ENCODE results near the gene CCDC85C. TPM values are rescaled to one million over a fixed set of nuclear protein-coding genes. Genes with fewer than 3 reads are reported as not detected.

The CCDC85C gene
- total RNA-seq, 1 donor, result 2.9 TPM

DNA sequence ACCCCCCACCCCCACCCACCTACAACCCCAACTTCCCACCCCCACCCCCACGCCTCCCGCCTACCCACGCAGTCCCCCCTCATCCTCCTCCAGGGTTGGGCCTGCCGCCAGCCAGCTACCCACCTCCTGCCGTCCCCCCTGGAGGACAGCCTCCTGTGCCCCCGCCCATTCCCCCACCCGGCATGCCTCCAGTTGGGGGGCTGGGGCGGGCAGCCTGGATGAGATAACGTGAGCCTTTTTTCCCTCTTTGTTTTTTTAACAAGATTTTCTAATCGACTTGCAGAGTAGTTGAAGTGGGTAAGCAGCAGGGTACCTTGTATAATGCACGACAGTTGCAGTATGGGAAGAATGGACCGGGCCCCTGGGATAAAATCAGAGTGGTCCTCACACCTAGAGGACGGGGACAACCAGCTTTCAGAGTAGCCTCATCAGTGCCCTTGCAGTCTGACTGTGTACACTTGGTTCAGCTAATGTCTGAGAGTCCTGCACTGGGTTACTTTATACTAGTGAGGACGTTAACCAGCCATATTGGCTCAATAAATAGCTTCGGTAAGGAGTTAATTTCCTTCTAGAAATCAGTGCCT, 93.4 kb downstream of the CCDC85C start:
- TF ChIP-seq, protein P1, sequence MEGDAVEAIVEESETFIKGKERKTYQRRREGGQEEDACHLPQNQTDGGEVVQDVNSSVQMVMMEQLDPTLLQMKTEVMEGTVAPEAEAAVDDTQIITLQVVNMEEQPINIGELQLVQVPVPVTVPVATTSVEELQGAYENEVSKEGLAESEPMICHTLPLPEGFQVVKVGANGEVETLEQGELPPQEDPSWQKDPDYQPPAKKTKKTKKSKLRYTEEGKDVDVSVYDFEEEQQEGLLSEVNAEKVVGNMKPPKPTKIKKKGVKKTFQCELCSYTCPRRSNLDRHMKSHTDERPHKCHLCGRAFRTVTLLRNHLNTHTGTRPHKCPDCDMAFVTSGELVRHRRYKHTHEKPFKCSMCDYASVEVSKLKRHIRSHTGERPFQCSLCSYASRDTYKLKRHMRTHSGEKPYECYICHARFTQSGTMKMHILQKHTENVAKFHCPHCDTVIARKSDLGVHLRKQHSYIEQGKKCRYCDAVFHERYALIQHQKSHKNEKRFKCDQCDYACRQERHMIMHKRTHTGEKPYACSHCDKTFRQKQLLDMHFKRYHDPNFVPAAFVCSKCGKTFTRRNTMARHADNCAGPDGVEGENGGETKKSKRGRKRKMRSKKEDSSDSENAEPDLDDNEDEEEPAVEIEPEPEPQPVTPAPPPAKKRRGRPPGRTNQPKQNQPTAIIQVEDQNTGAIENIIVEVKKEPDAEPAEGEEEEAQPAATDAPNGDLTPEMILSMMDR (IDR thresholded peaks at IDR 0.05; ENCODE audit: insufficient read depth, low read length), result no peak
- no peak overlapping the region for H3K4me3 ChIP-seq (ENCODE audit: low read depth, low read length)
- DNase-seq (ENCODE audit: low read depth), result no peak

- H3K4me3 ChIP-seq (ENCODE audit: low read depth, low read length), result no peak overlapping the region
- TF ChIP-seq, protein P1 (IDR thresholded peaks at IDR 0.05; ENCODE audit: insufficient read depth, low read length), result no peak
- no peak for DNase-seq (ENCODE audit: low read depth)
Measured at GRCh38 chr14:99509871-99510555, 94.0 kb downstream of the CCDC85C start.

- no peak for DNase-seq (ENCODE audit: low read depth)
- no peak overlapping the region for H3K4me3 ChIP-seq (ENCODE audit: low read depth, low read length)
- TF ChIP-seq, protein P1 (IDR thresholded peaks at IDR 0.05; ENCODE audit: insufficient read depth, low read length), result no peak
Measured at GRCh38 chr14:99508896-99509629, 94.9 kb downstream of the CCDC85C start.

DNA sequence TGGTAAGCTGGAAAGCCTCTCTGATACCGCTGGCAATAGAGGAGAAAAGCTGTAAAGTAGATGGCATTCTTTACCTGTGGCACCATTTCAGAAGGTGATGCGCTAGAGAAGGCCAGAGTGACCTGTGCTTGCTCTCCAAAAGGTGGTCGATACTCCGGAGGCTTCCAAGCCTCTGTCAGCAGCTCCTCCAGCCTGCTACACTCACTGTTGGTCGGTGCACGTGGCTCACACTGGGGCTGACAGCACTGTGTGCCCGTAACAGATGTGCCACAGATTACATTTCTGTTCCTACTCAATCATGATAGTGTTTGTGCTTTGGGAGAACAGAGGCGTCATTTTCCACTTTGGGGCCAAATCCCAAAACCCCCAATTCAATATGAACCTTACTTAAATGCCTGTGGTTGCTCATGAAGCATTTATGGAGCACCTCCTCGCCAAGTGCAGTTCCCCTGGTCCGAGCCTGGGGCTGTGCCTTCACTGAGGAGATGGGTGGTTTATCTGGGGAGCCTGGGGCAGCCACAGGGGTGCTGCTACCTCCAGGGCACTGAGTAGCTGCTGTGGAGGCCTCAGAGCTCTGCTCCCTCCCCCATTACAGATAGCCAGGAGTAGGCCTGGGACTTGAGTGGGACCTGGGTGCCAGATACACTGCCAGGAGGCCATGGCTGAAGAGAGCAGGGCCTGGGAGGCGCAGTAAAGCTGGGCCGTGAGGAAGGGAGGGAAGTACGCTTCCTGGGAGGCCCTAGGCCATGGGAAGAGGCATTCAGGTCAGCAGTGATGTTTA, 96.0 kb downstream of the CCDC85C start:
- H3K4me3 ChIP-seq (ENCODE audit: low read depth, low read length), result no peak overlapping the region
- TF ChIP-seq, protein P1 (IDR thresholded peaks at IDR 0.05; ENCODE audit: insufficient read depth, low read length), result no peak
- DNase-seq (ENCODE audit: low read depth), result no peak

DNA sequence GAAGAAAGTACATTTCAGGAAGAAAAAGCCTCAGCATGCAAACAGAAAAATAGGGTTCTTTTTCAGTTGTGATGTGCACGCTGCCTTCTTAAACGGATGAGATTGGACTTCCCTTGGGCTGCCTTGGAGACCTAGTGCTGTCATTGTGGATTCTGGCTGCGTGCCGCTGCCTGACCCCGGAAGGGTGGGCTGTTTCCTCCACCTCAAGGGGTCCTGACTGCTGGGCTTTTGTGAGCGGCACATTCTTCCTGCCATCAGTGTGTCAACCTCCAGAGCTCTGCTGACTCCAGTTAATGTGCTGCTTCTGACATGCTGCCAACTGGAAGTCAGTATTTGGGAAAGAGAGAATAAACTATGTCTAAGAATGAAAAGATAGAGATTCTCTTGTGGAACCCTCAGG, 97.7 kb downstream of the CCDC85C start:
- H3K4me3 ChIP-seq (ENCODE audit: low read depth, low read length), result no peak overlapping the region
- TF ChIP-seq, protein P1 (IDR thresholded peaks at IDR 0.05; ENCODE audit: insufficient read depth, low read length), result no peak
- DNase-seq (ENCODE audit: low read depth), result no peak

GRCh38 chr14:99505089-99505488, 98.9 kb downstream of the CCDC85C start:
- no peak for DNase-seq (ENCODE audit: low read depth)
- TF ChIP-seq, protein P1 (IDR thresholded peaks at IDR 0.05; ENCODE audit: insufficient read depth, low read length), result no peak

More at GRCh38 chr14:99505089-99505488, 98.9 kb downstream of the CCDC85C start:
- H3K4me3 ChIP-seq (ENCODE audit: low read depth, low read length), result no peak overlapping the region
